Cardiac muscle cell (in vitro differentiated cells and primary cell): Measurements from ENCODE around the gene CLDN5. TPM values are rescaled to one million over a fixed set of nuclear protein-coding genes. Genes with fewer than 3 reads are reported as not detected.

Source experiments
- DNase-seq, 2 donors: peaks; one replicate each; pipeline versions ENCODE4 v3.0.0 to v3.0.0-alpha.2; 2010 to 2017; ENCODE audit warnings: low read depth in 1 of 2, low spot score in 1 of 2
- H3K27ac ChIP-seq: fragments of 200-600 bp; sonication (generic); 2 replicates; pipeline ENCODE4 v1.5.1; 2016
- H3K27me3 ChIP-seq: fragments of 200-600 bp; sonication (generic); 2 replicates; pipeline ENCODE4 v1.6.0; 2016; ENCODE audit warnings: control low read depth
- H3K36me3 ChIP-seq: fragments of 200-600 bp; sonication (generic); 2 replicates; pipeline ENCODE4 v1.5.1; 2016; ENCODE audit warnings: control low read depth
- H3K4me1 ChIP-seq: fragments of 200-600 bp; sonication (generic); 2 replicates; pipeline ENCODE4 v1.8.1; 2017; ENCODE audit warnings: low read depth, mild to moderate bottlenecking, mixed run types
- H3K4me3 ChIP-seq: fragments of 200-600 bp; sonication (generic); 2 replicates; pipeline ENCODE4 v1.5.1; 2016; ENCODE audit warnings: mild to moderate bottlenecking
- H3K9me3 ChIP-seq: fragments of 200-600 bp; sonication (generic); 2 replicates; pipeline ENCODE4 v1.5.1; 2017; ENCODE audit warnings: low read depth, mild to moderate bottlenecking, control low read depth
- polyA plus RNA-seq: library from polyadenylated mRNA; unstranded; fragments of >200 nt; fragmentation: Nextera tagmentation; extraction: Ambion mirVana; gene quantifications from 2 replicates; pipeline ENCODE4 v1.2.1, GENCODE V29; 2016
- total RNA-seq: library from RNA; depleted of rRNA; stranded (reverse); fragments of >200 nt; gene quantifications from 2 replicates; pipeline ENCODE4 v1.2.3, GENCODE V29; 2016
- TF ChIP-seq, protein P1 (sequence below): IDR thresholded peaks from 2 replicates; pipeline ENCODE4 v1.5.1; 2012; ENCODE audit warnings: low read depth, mild to moderate bottlenecking, low read length

Gene CLDN5
- total and polyA plus RNA-seq, 2 experiments from 2014 or later: 0.13 to 1.0 TPM

- H3K27ac ChIP-seq: no peak overlapping the region
- DNase-seq: no peak
- H3K4me1 ChIP-seq: no peaks in the 10 kb centered on the region
- H3K9me3 ChIP-seq: no peaks in the 10 kb centered on the region
- TF ChIP-seq, protein P1, sequence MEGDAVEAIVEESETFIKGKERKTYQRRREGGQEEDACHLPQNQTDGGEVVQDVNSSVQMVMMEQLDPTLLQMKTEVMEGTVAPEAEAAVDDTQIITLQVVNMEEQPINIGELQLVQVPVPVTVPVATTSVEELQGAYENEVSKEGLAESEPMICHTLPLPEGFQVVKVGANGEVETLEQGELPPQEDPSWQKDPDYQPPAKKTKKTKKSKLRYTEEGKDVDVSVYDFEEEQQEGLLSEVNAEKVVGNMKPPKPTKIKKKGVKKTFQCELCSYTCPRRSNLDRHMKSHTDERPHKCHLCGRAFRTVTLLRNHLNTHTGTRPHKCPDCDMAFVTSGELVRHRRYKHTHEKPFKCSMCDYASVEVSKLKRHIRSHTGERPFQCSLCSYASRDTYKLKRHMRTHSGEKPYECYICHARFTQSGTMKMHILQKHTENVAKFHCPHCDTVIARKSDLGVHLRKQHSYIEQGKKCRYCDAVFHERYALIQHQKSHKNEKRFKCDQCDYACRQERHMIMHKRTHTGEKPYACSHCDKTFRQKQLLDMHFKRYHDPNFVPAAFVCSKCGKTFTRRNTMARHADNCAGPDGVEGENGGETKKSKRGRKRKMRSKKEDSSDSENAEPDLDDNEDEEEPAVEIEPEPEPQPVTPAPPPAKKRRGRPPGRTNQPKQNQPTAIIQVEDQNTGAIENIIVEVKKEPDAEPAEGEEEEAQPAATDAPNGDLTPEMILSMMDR: no peak
- no peaks in the 10 kb centered on the region for H3K27me3 ChIP-seq
- H3K36me3 ChIP-seq: no peaks in the 10 kb centered on the region
- no peak overlapping the region for H3K4me3 ChIP-seq
These were observed 18.5 kb downstream of the CLDN5 start for GRCh38 chr22:19505735-19506126.

- Histone ChIP-seq H3K4me1 (no peaks in the 10 kb centered on the region), H3K9me3 (no peaks in the 10 kb centered on the region), H3K36me3 (no peaks in the 10 kb centered on the region), H3K27me3 (no peaks in the 10 kb centered on the region), H3K27ac (no peak overlapping the region), H3K4me3 (no peak overlapping the region)
- DNase-seq: no peak
- TF ChIP-seq, protein P1: no peak
These were observed 19.1 kb downstream of the CLDN5 start for GRCh38 chr22:19504900-19505734.

DNA sequence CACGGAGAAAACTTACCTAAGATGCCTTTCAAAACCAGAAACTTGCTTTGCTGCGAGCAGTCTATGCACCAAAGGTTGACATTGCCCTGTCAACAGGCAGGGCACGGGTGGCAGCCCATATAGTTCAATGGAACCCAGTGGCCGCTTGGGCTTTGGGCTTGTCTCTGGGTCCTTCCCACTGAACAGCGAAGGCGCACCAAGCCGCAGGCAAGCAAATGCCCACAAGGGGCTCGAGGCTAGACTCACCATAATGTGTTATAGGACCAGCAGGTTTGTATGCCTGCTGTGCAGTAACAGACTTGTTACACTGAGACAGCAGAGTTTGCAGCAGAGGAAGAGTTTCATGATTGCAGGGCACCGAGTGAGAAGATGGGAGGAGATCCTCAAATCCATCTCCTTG is 20.3 kb downstream of the CLDN5 start:
- H3K4me1 ChIP-seq: no peaks in the 10 kb centered on the region
- H3K27me3 ChIP-seq: no peaks in the 10 kb centered on the region
- no peak overlapping the region for H3K4me3 ChIP-seq
- TF ChIP-seq, protein P1: no peak
- no peaks in the 10 kb centered on the region for H3K9me3 ChIP-seq
- H3K36me3 ChIP-seq: no peaks in the 10 kb centered on the region
- no peak for DNase-seq
- H3K27ac ChIP-seq: no peak overlapping the region

DNA sequence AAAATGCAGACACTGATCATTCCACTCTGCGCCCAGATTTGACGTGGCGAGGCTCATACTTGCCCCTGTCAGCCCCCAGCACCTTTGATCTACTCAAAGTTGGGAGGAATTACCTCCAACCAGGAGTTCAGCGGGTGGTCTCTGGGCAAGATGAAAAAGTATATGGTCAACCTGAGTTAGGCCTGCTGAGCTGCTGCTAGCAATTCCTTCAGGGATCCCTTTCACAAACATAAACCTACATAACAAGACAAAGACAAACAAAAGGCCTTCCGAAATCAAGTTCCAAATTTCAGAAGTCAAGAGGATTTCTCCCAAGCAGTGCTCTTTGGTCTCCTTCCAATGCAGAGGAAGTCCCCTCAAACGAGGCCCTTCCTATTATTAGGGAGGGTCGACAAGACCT is 20.8 kb downstream of the CLDN5 start:
- Histone ChIP-seq H3K4me1 (no peaks in the 10 kb centered on the region), H3K9me3 (no peaks in the 10 kb centered on the region), H3K36me3 (no peaks in the 10 kb centered on the region), H3K27me3 (no peaks in the 10 kb centered on the region), H3K27ac (no peak overlapping the region), H3K4me3 (no peak overlapping the region)
- no peak for DNase-seq
- TF ChIP-seq, protein P1: no peak

GRCh38 chr22:19501897-19502447 is 22.2 kb downstream of the CLDN5 start:
- H3K4me3 ChIP-seq: no peak overlapping the region
- TF ChIP-seq, protein P1: no peak

More at GRCh38 chr22:19501897-19502447, 22.2 kb downstream of the CLDN5 start:
- no peaks in the 10 kb centered on the region for H3K36me3 ChIP-seq
- no peaks in the 10 kb centered on the region for H3K27me3 ChIP-seq
- no peak for DNase-seq
- no peak overlapping the region for H3K27ac ChIP-seq
- no peaks in the 10 kb centered on the region for H3K4me1 ChIP-seq
- H3K9me3 ChIP-seq: no peaks in the 10 kb centered on the region
